Panc1 (cell line): ENCODE data around the gene PDCL3. TPM values are rescaled to one million over a fixed set of nuclear protein-coding genes. Genes with fewer than 3 reads are reported as not detected.

Experiments
- ATAC-seq: fragments of 200-7000 bp; cut with Tn5 transposase; 2 replicates; pipeline ENCODE4 v1.9.1; 2020; ENCODE audit warnings: mild to moderate bottlenecking, moderate library complexity
- BruUV-seq: library from RNA; stranded (reverse); fragments of 400-500 nt; replicated peaks from 2 replicates; lab custom pipeline; 2021; lab: Mats Ljungman, UMichigan
- CTCF ChIA-PET: fragments of 300-600 bp; sonication (Branson Sonifier 250); formaldehyde crosslinking; loops from one replicate; lab custom pipeline; 2022; ENCODE audit warnings: antibody characterized with exemption; lab: Charles Lee
- POLR2A ChIA-PET: fragments of 300-600 bp; sonication (Branson Sonifier 250); formaldehyde crosslinking; loops from one replicate; lab custom pipeline; 2022; ENCODE audit warnings: antibody characterized with exemption; lab: Charles Lee
- DNase-seq: peaks from one replicate; pipeline ENCODE4 v3.0.0-alpha.2; 2010; ENCODE audit warnings: low read depth, low spot score
- H3K27ac ChIP-seq: 2 replicates; pipeline ENCODE4 v1.5.1; 2011; ENCODE audit warnings: mild to moderate bottlenecking, low read length, inconsistent platforms
- H3K27me3 ChIP-seq: fragments of 200-500 bp; sonication (Bioruptor generic); 2 replicates; pipeline ENCODE4 v1.6.0; 2014; ENCODE audit warnings: low read length, inconsistent platforms; ENCODE audit not compliant: control insufficient read depth, insufficient read depth
- H3K36me3 ChIP-seq: fragments of 200-500 bp; sonication (Bioruptor generic); 2 replicates; pipeline ENCODE4 v1.5.1; 2014; ENCODE audit warnings: inconsistent platforms, mild to moderate bottlenecking, low read length, moderate library complexity; ENCODE audit not compliant: control insufficient read depth, insufficient read depth
- H3K4me1 ChIP-seq: 2 replicates; pipeline ENCODE4 v1.5.1; 2011; ENCODE audit warnings: inconsistent platforms, mild to moderate bottlenecking, low read length, moderate library complexity; ENCODE audit not compliant: control insufficient read depth, insufficient read depth
- H3K4me3 ChIP-seq, 2 experiments: 2 replicates each; pipeline ENCODE4 v1.5.1; 2011 to 2012; ENCODE audit warnings: low read depth in 2 of 2, low read length in 2 of 2, mild to moderate bottlenecking in 2 of 2, inconsistent platforms in 1 of 2, moderate library complexity in 1 of 2
- H3K9me3 ChIP-seq: fragments of 200-500 bp; sonication (Bioruptor generic); 2 replicates; pipeline ENCODE4 v1.5.1; 2014; ENCODE audit warnings: low read depth, mild to moderate bottlenecking, inconsistent platforms, low read length, moderate library complexity; ENCODE audit not compliant: control insufficient read depth, insufficient read depth
- POLR2AphosphoS5 ChIP-seq: IDR thresholded peaks from 2 replicates; pipeline ENCODE4 v1.6.1; 2012; ENCODE audit warnings: mild to moderate bottlenecking, low read depth, low read length, moderate library complexity
- SIN3A ChIP-seq: IDR thresholded peaks from 2 replicates; pipeline ENCODE4 v1.6.1; 2012; ENCODE audit warnings: low read depth, mild to moderate bottlenecking, low read length, moderate library complexity, borderline replicate concordance; ENCODE audit not compliant: insufficient read depth
- TCF7L2 ChIP-seq: IDR thresholded peaks from 2 replicates; pipeline ENCODE4 v1.6.1; 2011; ENCODE audit warnings: mild to moderate bottlenecking, low read depth, low read length, inconsistent platforms
- in situ Hi-C: cut with HindIII; loops from 2 replicates; pipeline ENCODE4 v1.10.0; 2016; ENCODE audit warnings: low sequenced_read_pairs, low pct_unique_long_range_greater_than_20kb
- intact Hi-C: fragments of 100-400 bp; cut with micrococcal nuclease; formaldehyde crosslinking; loops from one replicate; pipeline ENCODE4 v1.10.0; 2022; ENCODE audit not compliant: unreplicated experiment
- total RNA-seq: library from RNA; stranded (reverse); gene quantifications from one replicate; pipeline ENCODE4 v1.2.1, GENCODE V29; 2021; ENCODE audit not compliant: unreplicated experiment
- TF ChIP-seq, protein P1 (sequence below): fragments of 450-650 bp; IDR thresholded peaks from 2 replicates; pipeline ENCODE4 v1.5.1; 2017; ENCODE audit warnings: mild to moderate bottlenecking
- TF ChIP-seq, protein P2 (sequence below), 2 experiments: IDR thresholded peaks; 2 replicates each; pipeline ENCODE4 v1.6.1; 2011 to 2012; ENCODE audit warnings: low read depth in 2 of 2, control low read depth in 1 of 2, low read length in 1 of 2, mild to moderate bottlenecking in 1 of 2, moderate library complexity in 1 of 2; ENCODE audit not compliant: insufficient read depth in 1 of 2

PDCL3 gene
- total RNA-seq, 1 experiment from 2014 or later = 43.1 TPM

DNA sequence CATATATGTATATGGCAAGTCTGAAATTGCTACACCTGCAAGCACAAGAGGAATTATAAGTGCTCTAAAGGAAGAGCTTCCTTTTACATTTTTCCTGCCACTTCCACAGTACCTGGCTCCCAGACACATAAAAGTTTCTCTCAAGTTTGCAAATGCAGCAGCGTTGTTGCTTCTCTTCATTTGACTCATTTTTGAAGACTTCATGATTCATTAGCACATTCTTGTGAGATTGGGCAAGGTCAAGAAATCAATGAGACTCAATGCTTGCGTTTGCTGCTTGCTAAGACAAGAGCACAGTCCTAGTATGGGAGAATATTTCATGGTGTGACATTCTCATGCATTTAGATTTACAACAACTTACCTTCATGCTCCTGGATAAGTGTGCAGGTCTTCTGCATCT, 42.6 kb upstream of the PDCL3 start:
- TF ChIP-seq SIN3A (no peak), POLR2AphosphoS5 (no peak), TCF7L2 (no peak)
- TF ChIP-seq, protein P1, sequence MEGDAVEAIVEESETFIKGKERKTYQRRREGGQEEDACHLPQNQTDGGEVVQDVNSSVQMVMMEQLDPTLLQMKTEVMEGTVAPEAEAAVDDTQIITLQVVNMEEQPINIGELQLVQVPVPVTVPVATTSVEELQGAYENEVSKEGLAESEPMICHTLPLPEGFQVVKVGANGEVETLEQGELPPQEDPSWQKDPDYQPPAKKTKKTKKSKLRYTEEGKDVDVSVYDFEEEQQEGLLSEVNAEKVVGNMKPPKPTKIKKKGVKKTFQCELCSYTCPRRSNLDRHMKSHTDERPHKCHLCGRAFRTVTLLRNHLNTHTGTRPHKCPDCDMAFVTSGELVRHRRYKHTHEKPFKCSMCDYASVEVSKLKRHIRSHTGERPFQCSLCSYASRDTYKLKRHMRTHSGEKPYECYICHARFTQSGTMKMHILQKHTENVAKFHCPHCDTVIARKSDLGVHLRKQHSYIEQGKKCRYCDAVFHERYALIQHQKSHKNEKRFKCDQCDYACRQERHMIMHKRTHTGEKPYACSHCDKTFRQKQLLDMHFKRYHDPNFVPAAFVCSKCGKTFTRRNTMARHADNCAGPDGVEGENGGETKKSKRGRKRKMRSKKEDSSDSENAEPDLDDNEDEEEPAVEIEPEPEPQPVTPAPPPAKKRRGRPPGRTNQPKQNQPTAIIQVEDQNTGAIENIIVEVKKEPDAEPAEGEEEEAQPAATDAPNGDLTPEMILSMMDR = no peak
- TF ChIP-seq, protein P2, sequence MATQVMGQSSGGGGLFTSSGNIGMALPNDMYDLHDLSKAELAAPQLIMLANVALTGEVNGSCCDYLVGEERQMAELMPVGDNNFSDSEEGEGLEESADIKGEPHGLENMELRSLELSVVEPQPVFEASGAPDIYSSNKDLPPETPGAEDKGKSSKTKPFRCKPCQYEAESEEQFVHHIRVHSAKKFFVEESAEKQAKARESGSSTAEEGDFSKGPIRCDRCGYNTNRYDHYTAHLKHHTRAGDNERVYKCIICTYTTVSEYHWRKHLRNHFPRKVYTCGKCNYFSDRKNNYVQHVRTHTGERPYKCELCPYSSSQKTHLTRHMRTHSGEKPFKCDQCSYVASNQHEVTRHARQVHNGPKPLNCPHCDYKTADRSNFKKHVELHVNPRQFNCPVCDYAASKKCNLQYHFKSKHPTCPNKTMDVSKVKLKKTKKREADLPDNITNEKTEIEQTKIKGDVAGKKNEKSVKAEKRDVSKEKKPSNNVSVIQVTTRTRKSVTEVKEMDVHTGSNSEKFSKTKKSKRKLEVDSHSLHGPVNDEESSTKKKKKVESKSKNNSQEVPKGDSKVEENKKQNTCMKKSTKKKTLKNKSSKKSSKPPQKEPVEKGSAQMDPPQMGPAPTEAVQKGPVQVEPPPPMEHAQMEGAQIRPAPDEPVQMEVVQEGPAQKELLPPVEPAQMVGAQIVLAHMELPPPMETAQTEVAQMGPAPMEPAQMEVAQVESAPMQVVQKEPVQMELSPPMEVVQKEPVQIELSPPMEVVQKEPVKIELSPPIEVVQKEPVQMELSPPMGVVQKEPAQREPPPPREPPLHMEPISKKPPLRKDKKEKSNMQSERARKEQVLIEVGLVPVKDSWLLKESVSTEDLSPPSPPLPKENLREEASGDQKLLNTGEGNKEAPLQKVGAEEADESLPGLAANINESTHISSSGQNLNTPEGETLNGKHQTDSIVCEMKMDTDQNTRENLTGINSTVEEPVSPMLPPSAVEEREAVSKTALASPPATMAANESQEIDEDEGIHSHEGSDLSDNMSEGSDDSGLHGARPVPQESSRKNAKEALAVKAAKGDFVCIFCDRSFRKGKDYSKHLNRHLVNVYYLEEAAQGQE (IDR thresholded peaks at IDR 0.05; ENCODE audit: insufficient read depth in 1 of 2, low read depth in 2 of 2, low read length in 1 of 2) = no peak
- Histone ChIP-seq H3K36me3 (no peaks in the 10 kb centered on the region), H3K4me1 (no peaks in the 10 kb centered on the region), H3K27me3 (no peaks in the 10 kb centered on the region; the same call in 1 of the 2 replicates), H3K4me3 (no peak overlapping the region), H3K27ac (no peak overlapping the region), H3K9me3 (no peaks in the 10 kb centered on the region)
- CTCF ChIA-PET = no interaction called here
- ATAC-seq (no peak), DNase-seq (no peak)
- POLR2A ChIA-PET = no interaction called here
- in situ Hi-C loops = no loop called here
- no TSS peak for BruUV-seq
- intact Hi-C loops = no loop called here

DNA sequence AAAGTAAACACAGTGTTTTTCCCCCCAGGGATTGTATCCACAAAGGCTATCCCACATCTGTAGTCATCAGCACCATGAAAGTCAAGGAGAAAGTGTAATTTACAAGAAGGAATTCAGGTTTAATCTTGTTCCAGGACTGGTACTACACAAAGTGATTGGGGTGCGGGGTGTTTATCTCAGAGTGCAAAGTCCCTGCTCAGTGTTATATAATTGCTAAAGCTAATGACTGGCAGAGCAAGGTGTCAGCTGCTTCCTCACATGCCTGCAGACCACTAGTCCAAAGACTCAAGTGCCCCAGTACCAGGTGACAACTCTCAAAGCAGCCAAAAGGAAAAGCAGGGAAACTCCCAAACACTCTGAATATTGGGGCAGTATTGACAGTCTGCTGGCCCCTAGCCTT, 40.4 kb upstream of the PDCL3 start:
- ChIA-PET CTCF (no interaction called here), POLR2A (no interaction called here)
- intact Hi-C loops = no loop called here
- in situ Hi-C loops = no loop called here
- Histone ChIP-seq H3K36me3 (no peaks in the 10 kb centered on the region), H3K4me3 (no peak overlapping the region), H3K4me1 (no peaks in the 10 kb centered on the region), H3K27me3 (no peaks in the 10 kb centered on the region; the same call in 1 of the 2 replicates), H3K27ac (no peak overlapping the region), H3K9me3 (no peaks in the 10 kb centered on the region)
- DNase-seq (no peak), ATAC-seq (no peak)
- TF ChIP-seq TCF7L2 (no peak), POLR2AphosphoS5 (no peak), SIN3A (no peak)
- TF ChIP-seq, protein P2 (IDR thresholded peaks at IDR 0.05; ENCODE audit: insufficient read depth in 1 of 2, low read depth in 2 of 2, low read length in 1 of 2) = no peak
- TF ChIP-seq, protein P1 = no peak
- BruUV-seq = no TSS peak
